Common myeloid progenitor, CD34-positive (primary cell): ENCODE measurements around the gene DXO.

Experiments
- CTCF ChIA-PET: fragments of 350-600 bp; sonication (Branson Sonifier 250); formaldehyde crosslinking; loops from one replicate; lab custom pipeline; 2021; ENCODE audit warnings: antibody characterized with exemption; lab: Charles Lee
- POLR2A ChIA-PET: fragments of 350-600 bp; sonication (Branson Sonifier 250); formaldehyde crosslinking; loops from one replicate; lab custom pipeline; 2021; ENCODE audit warnings: antibody characterized with exemption; lab: Charles Lee
- DNase-seq, 3 donors: peaks; one replicate each; pipeline versions ENCODE4 v3.0.0 to v3.0.0-alpha.2; 2013
- H3K27ac ChIP-seq, 2 experiments: 1 replicate in 1 of 2; 2 replicates in 1 of 2; pipeline ENCODE4 v1.7.0; 2013; ENCODE audit warnings: inconsistent platforms in 2 of 2, low read length in 2 of 2, mild to moderate bottlenecking in 2 of 2, low read depth in 1 of 2, moderate library complexity in 1 of 2; ENCODE audit not compliant: severe bottlenecking in 2 of 2, insufficient read depth in 1 of 2, poor library complexity in 1 of 2
- H3K27me3 ChIP-seq, 5 experiments: replicated peaks in 2 of 5; 1 replicate in 3 of 5; 2 replicates in 2 of 5; pipeline versions ENCODE4 v1.6.1 to v1.7.0; 2013; ENCODE audit warnings: low read length in 4 of 5, mild to moderate bottlenecking in 2 of 5, moderate library complexity in 2 of 5, inconsistent platforms in 1 of 5; ENCODE audit not compliant: insufficient read depth in 5 of 5, control insufficient read depth in 4 of 5
- H3K36me3 ChIP-seq, 4 experiments: 1 replicate in 2 of 4; 2 replicates in 2 of 4; pipeline versions ENCODE4 v1.6.1 to v1.7.0; 2013; ENCODE audit warnings: low read length in 3 of 4, control low read depth in 1 of 4, mild to moderate bottlenecking in 1 of 4; ENCODE audit not compliant: control insufficient read depth in 4 of 4, insufficient read depth in 4 of 4
- H3K4me1 ChIP-seq, 4 experiments: 1 replicate in 3 of 4; 2 replicates in 1 of 4; pipeline versions ENCODE4 v1.6.1 to v1.7.1; 2013; ENCODE audit warnings: low read length in 3 of 4, mild to moderate bottlenecking in 3 of 4, control low read depth in 1 of 4, inconsistent platforms in 1 of 4, moderate library complexity in 1 of 4; ENCODE audit not compliant: control insufficient read depth in 4 of 4, insufficient read depth in 4 of 4; ENCODE audit errors: control extremely low read depth in 1 of 4
- H3K4me3 ChIP-seq, 7 experiments: 1 replicate in 4 of 7; 2 replicates in 3 of 7; pipeline versions ENCODE4 v1.5.1 to v1.7.0; 2013; ENCODE audit warnings: mild to moderate bottlenecking in 7 of 7, low read length in 6 of 7, moderate library complexity in 6 of 7, inconsistent platforms in 2 of 7, low read depth in 2 of 7, control low read depth in 1 of 7; ENCODE audit not compliant: insufficient read depth in 4 of 7, control insufficient read depth in 1 of 7; ENCODE audit errors: extremely low read depth in 1 of 7
- H3K9me3 ChIP-seq, 5 experiments: 1 replicate in 4 of 5; 2 replicates in 1 of 5; pipeline versions ENCODE4 v1.6.1 to v1.7.1; 2013; ENCODE audit warnings: low read length in 4 of 5, mild to moderate bottlenecking in 2 of 5, inconsistent platforms in 1 of 5, low read depth in 1 of 5, moderate library complexity in 1 of 5; ENCODE audit not compliant: control insufficient read depth in 4 of 5, insufficient read depth in 2 of 5; ENCODE audit errors: control extremely low read depth in 1 of 5
- WGBS: methylation state at CpG from one replicate; pipeline ENCODE4 v1.1.5; 2013; ENCODE audit not compliant: insufficient coverage; 5-methylcytosine and 5-hydroxymethylcytosine counted together

Gene DXO

DNA sequence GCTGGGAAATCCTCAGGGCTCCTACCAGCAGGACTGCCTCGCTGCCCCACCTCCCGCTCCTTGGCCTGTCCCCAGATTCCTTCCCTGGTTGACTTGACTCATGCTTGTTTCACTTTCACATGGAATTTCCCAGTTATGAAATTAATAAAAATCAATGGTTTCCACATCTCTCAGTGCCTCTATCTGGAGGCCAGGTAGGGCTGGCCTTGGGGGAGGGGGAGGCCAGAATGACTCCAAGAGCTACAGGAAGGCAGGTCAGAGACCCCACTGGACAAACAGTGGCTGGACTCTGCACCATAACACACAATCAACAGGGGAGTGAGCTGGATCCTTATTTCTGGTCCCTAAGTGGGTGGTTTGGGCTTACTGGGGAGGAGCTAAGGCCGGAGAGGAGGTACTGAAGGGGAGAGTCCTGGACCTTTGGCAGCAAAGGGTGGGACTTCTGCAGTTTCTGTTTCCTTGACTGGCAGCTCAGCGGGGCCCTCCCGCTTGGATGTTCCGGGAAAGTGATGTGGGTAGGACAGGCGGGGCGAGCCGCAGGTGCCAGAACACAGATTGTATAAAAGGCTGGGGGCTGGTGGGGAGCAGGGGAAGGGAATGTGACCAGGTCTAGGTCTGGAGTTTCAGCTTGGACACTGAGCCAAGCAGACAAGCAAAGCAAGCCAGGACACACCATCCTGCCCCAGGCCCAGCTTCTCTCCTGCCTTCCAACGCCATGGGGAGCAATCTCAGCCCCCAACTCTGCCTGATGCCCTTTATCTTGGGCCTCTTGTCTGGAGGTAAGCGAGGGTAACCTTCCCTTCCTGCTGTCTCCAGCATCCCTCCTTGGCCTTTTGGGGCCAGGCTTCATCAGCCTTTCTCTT lies 26.2 kb downstream of the DXO start, which contains the start of gene CFB:
TSS of gene CFB (plus strand) at position 589 of the 863 bp plus-strand sequence. CDS start at position 716, 127 bp downstream.
- Histone ChIP-seq H3K4me3 (no peak within 1 kb of the TSS), H3K27ac (no peak within 1 kb of the TSS), H3K36me3 (peaks cover 0 to 2% (median 0%) of the 10 kb centered on the region in 4 experiments), H3K9me3 (no peaks in the 10 kb centered on the region), H3K4me1 (no peaks in the 10 kb centered on the region), H3K27me3 (peaks cover 0 to 5% (median 0%) of the 10 kb centered on the region in 5 experiments)
- DNase-seq = peak in 2 of 3 donors; percentile 32 to 33
- CTCF ChIA-PET = interaction anchor here (1.4 kb wide), 1 partner anchor 22 kb away, joined by 5 read pairs; no protein-coding TSS in a partner anchor
- POLR2A ChIA-PET = no interaction called here
- WGBS = 77% methylated on average over 4 of the region's 11 CpGs

DNA sequence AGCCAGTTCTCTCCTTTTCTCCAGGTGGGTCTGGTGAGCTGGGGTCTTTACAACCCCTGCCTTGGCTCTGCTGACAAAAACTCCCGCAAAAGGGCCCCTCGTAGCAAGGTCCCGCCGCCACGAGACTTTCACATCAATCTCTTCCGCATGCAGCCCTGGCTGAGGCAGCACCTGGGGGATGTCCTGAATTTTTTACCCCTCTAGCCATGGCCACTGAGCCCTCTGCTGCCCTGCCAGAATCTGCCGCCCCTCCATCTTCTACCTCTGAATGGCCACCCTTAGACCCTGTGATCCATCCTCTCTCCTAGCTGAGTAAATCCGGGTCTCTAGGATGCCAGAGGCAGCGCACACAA lies 26.8 kb downstream of the DXO start:
- Histone ChIP-seq H3K27ac (no peak overlapping the region), H3K9me3 (no peaks in the 10 kb centered on the region), H3K4me3 (no peak overlapping the region), H3K36me3 (no peaks in the 10 kb centered on the region), H3K27me3 (peaks cover 0 to 5% (median 0%) of the 10 kb centered on the region in 5 experiments), H3K4me1 (no peaks in the 10 kb centered on the region)
- CTCF ChIA-PET = interaction anchor here (1.4 kb wide), 1 partner anchor 21 kb away, joined by 5 read pairs; no protein-coding TSS in a partner anchor
- WGBS = 95% methylated on average over 9 of the region's 9 CpGs
- DNase-seq = no peak
- POLR2A ChIA-PET = no interaction called here

DNA sequence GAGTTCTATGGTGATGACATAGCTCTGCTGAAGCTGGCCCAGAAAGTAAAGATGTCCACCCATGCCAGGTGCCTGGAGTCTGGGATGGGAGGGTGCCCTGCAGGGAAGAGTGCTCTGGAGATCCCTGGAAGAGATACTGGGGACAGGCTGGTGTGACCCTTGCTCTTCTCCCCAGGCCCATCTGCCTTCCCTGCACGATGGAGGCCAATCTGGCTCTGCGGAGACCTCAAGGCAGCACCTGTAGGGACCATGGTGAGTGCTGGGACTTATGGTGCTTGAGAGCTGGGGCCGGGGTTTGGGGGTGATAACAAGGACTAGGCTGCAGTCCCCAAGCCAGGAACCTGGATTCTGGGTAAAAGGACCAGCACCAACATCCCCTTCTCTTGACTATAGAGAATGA lies 28.2 kb downstream of the DXO start:
- WGBS = 100% methylated on average over 2 of the region's 3 CpGs
- ChIA-PET POLR2A (no interaction called here), CTCF (interaction anchor here (3.2 kb wide), 1 partner anchor 9 kb away, joined by 23 read pairs; no protein-coding TSS in a partner anchor)
- no peaks in the 10 kb centered on the region for H3K4me1 ChIP-seq
- H3K36me3 ChIP-seq = no peaks in the 10 kb centered on the region
- H3K9me3 ChIP-seq = no peaks in the 10 kb centered on the region
- H3K27ac ChIP-seq = no peak overlapping the region
- DNase-seq = no peak
- no peak overlapping the region for H3K4me3 ChIP-seq
- peaks cover 0 to 7% (median 0%) of the 10 kb centered on the region in 5 experiments for H3K27me3 ChIP-seq

DNA sequence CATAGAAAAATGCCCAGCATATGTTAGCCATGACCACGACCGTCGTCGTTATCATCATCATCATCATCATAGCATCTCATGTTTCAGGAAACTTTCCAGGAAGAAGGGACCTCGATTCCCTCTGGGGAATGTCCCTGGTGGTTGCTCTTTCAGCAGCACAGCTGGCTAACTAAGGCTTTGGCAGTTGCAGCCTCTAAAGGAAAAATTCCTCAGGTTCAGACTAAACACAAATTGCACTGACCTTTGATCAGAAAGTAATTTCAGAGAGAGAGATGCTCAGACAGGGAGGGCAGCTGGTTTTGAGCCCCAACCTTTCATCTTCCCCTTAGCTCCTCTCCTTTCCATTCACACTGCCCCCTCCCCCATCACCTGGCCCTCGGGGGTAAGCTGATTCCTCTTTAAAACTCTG lies 31.7 kb downstream of the DXO start:
- POLR2A ChIA-PET = no interaction called here
- H3K27ac ChIP-seq = no peak overlapping the region
- no peak for DNase-seq
- CTCF ChIA-PET = interaction anchor here (1.0 to 4.4 kb wide), 2 partner anchors 13 to 17 kb away, joined by 3 to 15 read pairs; no protein-coding TSS in a partner anchor
- H3K27me3 ChIP-seq = peaks cover 0 to 9% (median 0%) of the 10 kb centered on the region in 5 experiments
- H3K36me3 ChIP-seq = no peaks in the 10 kb centered on the region
- H3K9me3 ChIP-seq = no peaks in the 10 kb centered on the region
- H3K4me1 ChIP-seq = no peaks in the 10 kb centered on the region
- 18% methylated on average over 5 of the region's 6 CpGs for WGBS
- H3K4me3 ChIP-seq = no peak overlapping the region

DNA sequence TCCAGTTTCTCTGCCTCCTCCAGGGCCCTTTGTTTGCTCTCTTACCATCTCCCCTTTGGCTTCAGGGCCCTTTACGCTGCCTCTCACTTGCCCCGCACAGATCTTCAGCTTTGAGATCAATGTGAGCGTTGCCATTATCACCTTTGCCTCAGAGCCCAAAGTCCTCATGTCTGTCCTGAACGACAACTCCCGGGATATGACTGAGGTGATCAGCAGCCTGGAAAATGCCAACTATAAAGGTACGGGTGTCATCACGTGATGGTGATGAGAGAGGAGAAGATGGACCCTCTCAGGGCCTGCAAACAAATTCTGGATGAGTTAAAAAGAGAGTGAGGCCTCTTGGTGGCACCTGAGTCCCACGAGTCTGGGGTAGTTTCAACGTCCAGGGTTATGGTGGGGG lies 36.1 kb downstream of the DXO start:
- Histone ChIP-seq H3K9me3 (no peaks in the 10 kb centered on the region), H3K27me3 (peaks cover 0 to 7% (median 0%) of the 10 kb centered on the region in 5 experiments), H3K4me3 (no peak overlapping the region), H3K36me3 (no peaks in the 10 kb centered on the region), H3K4me1 (no peaks in the 10 kb centered on the region), H3K27ac (no peak overlapping the region)
- DNase-seq = no peak
- 96% methylated on average over 8 of the region's 9 CpGs for WGBS
- ChIA-PET CTCF (no interaction called here), POLR2A (interaction anchor here (0.6 kb wide), 1 partner anchor 16 kb away, joined by 3 read pairs; no protein-coding TSS in a partner anchor)

DNA sequence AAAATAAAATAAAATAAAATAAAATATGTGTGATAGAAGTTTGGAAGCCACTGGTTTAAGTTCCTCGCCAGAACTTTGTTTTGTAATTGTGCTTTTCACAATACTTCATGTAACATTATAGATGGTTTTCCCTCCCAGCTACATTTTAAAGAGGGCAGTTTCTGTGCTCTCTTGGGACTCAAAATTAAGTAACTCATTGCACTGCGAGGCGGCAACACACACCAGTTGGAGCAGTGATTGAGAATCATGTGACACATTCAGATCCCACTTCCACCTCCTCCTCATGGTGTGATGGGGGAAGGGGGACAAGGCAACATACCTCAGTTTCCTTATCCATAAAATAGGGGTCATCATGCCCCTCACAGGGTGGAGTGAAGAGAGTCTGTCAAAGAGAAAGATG lies 36.9 kb downstream of the DXO start:
- ChIA-PET POLR2A (no interaction called here), CTCF (no interaction called here)
- H3K27me3 ChIP-seq = peaks cover 0 to 7% (median 0%) of the 10 kb centered on the region in 5 experiments
- H3K27ac ChIP-seq = no peak overlapping the region
- H3K9me3 ChIP-seq = no peaks in the 10 kb centered on the region
- no peaks in the 10 kb centered on the region for H3K36me3 ChIP-seq
- DNase-seq = no peak
- H3K4me3 ChIP-seq = no peak overlapping the region
- WGBS = no CpG with 5 or more reads among the region's 3 CpGs
- H3K4me1 ChIP-seq = no peaks in the 10 kb centered on the region

DNA sequence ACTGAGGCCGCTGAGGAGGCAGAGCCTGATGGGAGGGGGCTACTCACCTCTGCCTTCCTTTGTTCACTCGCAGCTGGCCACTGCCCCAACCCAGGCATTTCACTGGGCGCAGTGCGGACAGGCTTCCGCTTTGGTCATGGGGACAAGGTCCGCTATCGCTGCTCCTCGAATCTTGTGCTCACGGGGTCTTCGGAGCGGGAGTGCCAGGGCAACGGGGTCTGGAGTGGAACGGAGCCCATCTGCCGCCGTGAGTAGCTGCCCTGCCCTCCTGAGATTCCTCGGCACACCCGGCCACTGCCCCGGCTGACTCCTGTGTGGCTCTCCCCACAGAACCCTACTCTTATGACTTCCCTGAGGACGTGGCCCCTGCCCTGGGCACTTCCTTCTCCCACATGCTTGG lies 38.4 kb downstream of the DXO start:
- 96% methylated on average over 16 of the region's 19 CpGs for WGBS
- H3K27me3 ChIP-seq = peaks cover 0 to 6% (median 0%) of the 10 kb centered on the region in 5 experiments
- H3K4me3 ChIP-seq = no peak overlapping the region
- no peak overlapping the region for H3K27ac ChIP-seq
- POLR2A ChIA-PET = no interaction called here
- CTCF ChIA-PET = no interaction called here
- no peaks in the 10 kb centered on the region for H3K4me1 ChIP-seq
- DNase-seq = no peak
- no peaks in the 10 kb centered on the region for H3K9me3 ChIP-seq
- no peaks in the 10 kb centered on the region for H3K36me3 ChIP-seq
